ENCODE results near the gene ZNF22. TPM values are rescaled to one million over a fixed set of nuclear protein-coding genes. Genes with fewer than 3 reads are reported as not detected.

Gene ZNF22
- total RNA-seq, 1 donor from 2014 or later: 12.9 TPM

DNA sequence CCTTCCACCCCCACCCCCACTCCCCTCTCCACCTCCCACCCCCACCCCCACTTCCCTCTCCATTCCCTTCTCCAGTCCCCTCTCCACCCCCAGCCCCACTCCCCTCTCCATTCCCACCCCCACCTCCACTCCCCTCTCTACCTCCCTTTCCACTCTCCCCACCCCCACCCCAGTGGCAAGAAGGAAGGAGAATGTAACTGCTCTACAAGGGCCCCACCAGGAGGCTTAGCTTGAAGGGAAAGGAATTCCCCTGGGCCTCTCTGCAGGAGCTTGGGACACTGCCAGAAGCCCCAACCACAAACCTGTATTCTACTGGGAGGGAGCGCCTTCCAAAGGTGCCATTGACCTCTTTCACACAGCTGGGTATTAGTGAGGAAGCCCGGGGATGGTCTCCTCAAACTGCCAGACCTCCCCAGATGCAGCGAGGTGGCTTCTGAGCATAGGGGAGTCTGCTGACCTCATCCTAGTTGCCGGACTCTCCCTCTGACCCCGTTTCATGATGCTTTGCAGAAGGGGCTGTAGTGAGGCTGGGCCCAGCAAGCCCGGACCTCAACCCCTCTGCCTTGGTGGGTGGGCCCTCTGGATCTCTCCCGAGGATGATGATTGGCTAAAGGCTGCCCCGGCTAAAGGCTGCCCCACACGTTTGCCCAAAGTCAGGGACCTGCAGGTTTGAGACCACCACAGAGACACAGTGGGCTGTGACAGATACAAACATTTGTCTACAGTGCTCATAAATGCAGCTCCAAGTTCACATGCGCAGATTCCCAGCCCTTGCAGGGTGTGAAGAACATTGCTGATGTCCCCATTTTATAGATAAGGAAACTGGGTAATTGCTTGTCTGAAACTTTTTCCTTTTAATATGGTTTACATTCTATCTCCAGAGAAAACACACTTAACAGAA lies 25.0 kb upstream of the ZNF22 start:
- DNase-seq (ENCODE audit: low spot score) (no peak), ATAC-seq (no peak)

DNA sequence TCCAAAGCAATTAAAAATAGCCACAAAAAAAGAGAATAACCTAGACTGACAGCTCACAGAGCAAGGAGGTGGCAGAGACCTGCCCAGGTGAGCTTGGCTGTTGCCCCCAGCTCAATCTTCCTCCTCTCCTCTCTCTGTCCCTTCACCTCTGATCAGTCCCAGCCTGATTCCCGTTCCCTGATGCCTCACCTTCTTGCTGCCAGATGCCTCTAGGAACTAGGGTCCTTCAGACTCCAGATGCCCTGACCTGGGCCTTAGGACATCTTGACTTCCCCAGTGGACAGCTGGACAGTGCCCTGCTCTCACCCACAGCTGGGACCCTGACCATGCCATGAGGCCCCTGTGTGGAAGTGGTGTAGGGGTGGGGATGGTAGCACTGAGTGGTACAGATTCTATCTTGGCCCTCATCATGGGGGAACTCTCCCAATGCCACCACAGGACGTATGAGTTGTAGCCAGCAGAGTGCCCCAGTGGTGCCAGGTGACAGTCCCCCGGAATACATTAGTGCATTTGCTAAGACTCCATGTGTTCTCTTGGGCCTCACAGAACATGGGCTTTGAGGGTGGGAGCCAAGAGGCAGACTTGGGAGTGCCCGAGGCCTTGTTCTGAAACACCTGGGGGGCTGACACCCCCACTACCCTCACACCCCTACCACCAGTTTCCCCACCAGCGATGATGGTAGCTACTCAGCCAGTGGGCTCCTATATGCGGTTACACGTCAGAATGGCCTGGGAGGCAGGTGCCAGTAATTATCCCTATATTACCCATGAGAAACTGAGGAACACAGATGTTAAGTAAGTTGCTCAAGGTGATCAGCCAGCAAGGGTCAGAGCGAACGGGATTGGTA lies 24.1 kb upstream of the ZNF22 start:
- ATAC-seq: no peak
- no peak for DNase-seq (ENCODE audit: low spot score)

DNA sequence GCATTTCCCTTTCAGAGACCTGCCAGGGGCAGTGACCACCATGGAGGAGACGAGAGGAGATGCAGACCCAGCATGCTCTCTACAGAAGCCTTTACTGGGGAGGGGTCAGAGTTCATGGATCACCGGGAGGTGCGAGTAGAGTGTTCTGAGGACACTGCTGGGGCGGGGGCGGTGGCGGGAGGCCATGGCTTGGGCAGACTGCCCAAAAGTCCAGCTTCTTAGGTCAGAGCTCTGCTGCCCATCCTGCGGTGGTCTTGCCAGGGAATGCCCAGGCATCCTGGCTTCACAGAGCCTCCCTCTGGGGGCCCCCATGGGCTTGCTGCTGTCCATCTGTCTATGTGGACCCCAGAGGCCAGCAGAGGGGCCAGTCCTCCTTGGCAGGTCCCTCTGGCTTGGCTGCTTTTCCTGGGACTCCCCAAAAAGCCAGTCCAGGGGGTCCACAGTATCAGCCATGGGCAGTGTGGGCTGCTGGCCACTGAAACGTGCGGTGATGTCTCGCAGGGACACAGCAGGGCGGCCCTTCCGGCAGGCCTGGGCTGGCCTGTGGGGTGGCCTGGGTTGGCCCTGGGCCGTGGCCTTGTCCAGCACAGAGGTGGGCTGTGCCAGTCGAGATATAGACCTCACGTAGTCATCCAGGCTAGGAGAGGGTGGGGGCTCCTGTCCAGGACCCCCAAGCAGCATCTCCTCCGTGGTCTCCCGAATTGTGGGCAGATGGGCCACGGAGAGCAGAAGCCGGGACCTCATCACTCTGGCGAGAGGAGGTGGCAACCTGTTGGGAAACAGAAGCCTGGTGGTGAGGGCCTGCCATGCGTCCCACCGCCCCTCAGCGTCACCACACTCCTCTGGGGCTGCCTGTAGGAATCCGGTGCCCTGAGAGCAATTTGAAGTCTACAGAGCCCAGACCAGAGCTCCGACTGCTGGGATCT lies 23.2 kb upstream of the ZNF22 start:
- DNase-seq (ENCODE audit: low spot score): no peak
- peak; percentile 22 for ATAC-seq

DNA sequence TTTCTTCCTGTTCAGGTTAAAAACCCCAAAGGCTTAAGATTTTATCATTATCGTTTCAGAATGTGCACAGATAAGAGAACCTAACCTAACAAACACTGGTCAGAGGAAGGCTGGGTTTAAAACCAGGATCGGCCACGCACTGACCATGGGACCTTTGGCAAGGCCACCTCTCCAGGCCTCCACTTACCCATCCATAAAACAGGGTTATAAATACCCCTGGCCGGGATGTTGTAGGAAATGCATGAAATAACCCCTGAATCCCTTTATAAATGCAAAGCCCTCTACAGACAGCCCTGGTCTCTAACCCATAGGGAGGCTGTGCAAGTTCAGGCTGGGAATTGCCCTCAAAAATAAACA lies 22.5 kb upstream of the ZNF22 start:
- DNase-seq (ENCODE audit: low spot score) (no peak), ATAC-seq (peak; percentile 2)

DNA sequence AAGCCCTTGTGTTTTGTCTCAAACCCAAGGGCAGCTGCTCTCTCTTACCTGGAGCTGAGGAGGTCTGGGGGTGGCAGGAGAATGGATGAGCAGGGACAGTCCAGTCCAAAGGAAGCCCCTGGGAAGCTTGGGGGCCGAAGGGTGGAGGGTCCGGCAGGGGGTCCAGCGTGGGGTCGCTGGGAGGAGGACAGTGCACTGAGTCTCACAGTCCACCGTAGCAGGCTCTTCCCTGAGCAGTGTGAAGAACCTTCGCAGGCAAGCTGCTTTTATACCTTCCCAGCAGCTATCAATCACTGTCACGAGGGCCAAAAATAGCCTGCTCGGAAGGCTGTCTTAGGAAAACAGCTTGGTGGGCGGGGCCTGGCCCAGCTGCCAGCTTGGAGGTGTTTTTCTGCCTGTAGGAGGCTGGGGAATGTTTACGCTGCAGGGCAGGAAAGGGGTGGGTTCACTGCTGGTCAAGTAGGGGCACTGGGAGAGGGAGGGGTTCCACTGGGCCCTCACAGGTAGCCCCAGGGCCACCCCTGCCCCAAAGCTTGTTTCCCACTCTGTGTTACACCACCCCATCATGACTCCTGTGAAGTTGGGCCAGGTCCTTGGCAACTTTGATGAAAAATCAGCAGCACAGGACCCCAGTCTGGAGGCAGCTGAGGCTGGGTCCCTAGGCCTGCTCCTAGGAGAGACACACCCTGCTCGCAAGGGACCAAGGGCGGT lies 22.0 kb upstream of the ZNF22 start, which contains the start of gene DEPP1:
DEPP1 (minus strand) TSS at position 240 of the 711 bp plus-strand sequence. CDS start 779 bp downstream, outside the sequence.
- DNase-seq (ENCODE audit: low spot score) (peak; percentile 95), ATAC-seq (peak; percentile 64)

DNA sequence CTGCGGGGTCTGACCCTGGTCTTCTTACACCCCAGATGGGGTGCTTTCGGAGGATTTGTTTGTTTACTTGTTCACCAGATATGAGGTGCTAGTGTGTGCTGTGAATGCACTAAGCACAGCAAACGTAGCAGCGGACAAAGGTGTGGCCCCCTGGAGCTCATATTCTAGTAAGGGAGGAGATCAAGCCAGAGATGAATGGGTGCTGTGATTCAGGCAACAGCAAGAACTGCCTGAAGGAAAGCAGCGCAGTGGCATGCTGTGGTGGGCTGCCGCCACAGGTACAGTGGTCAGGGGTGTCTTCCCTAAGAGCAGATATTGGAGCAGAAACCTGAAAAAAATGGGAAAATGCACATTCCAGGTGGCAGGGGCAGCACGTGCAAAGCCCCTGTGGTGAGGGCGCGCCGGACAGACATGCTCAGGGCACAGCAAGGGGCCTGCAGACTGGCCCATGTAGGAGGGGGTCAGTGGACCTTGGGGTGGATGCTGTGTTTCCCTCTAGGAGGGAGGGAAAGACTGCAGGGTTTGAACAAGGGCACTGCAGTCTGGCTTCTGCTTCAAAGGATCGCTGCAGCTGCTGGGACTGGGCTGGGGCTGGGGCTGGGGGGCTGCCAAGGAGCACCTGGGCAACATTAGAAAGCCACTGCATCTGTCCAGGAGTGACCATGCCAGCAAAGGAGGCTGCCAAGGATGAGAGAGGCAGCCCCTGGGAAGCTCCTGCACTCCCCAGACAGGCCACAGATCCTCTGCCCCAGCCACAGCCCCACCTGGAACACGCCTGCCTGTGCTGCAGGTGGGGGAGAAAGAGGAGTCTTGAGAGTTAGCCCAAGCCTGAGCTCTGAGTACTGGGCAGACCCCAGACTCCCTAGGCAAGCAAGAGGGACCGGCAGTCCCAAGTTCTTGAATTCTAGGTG lies 21.2 kb upstream of the ZNF22 start:
- ATAC-seq: no peak
- no peak for DNase-seq (ENCODE audit: low spot score)

DNA sequence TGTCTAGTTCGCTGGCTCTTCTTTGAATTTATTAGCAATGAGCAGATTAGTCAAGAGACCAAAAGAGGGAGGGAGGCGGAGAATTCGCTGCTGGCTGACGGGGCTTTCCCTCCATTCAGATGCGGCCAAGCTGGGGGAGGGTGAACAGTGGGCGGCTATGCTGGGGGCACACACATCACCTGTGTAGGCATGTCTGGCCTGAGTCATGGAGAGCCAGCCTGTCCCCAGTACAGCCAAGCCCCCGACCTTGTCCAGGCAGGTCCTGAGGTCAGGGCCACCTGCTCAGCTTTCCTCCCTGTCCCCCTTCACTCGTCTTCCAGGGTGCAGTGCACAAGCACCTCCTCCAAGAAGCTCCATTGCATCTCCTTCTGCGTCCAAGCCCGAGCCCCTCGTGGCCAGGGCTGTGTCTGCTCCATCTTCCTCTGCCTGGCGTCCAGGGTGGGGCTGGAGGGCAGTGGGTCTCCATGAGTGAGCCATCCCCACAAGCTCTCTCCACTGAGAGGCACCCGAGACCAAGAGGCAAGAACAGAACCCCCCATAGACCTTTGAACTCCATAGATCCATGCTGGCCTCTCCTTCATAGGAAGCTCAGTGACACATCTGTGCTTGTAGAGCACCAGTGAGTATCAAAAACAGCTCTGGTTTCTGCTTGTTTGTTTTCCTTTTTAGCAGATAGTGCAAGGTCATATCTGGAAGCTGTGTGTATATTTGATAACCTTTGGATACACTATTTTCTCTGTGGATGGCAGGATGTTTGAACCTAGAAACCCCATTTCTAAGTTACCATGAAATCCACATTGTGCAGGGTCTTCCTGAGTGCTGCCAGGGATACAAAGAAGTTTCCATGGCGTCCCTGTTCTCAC lies 20.2 kb upstream of the ZNF22 start:
- ATAC-seq (peak; percentile 49), DNase-seq (ENCODE audit: low spot score) (no peak)

DNA sequence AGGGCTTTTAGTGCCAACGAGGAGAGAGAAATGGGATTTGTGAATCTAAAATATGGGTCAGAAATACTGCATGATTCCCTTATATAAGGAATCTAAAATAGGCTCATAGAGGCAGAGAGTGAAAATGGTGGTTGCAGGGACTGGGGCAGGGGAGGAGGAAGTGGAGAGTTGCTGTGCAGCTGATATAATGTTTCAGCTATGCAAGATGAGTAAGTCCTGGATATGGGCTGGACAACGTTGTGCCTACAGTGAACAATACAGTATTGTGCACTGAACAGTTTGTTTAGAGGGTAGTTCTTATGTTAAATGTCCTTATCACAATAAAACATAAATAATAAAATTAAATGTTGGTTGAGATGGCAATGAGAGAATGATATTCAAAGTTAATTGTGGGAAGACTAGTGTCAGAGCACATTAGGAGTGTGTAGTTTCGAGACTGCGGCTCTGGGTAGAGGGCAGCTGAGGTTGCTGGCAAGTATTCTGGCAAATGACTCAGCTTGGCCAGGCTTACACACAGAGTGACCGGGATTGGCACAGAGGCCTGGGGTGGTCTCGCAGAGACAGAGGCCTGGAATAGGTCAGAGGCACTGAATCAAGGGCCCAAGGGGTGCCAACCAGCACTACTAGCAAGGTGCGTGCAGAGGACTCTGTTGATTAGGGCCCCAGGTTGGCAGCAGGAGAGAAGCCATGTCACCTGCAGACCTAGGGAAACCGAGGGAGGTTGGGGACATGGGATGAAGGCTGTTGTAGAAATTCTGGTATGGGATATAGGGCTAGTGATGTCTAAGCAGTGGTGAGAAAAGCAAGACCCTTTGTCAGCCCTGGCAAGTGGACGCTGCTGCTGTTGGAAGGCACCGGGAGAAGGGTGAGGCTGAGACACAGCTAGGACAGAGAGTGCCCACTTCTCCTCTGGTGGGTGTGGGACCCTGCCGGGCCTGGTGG lies 19.3 kb upstream of the ZNF22 start:
- no peak for DNase-seq (ENCODE audit: low spot score)
- ATAC-seq: peak; percentile 33

DNA sequence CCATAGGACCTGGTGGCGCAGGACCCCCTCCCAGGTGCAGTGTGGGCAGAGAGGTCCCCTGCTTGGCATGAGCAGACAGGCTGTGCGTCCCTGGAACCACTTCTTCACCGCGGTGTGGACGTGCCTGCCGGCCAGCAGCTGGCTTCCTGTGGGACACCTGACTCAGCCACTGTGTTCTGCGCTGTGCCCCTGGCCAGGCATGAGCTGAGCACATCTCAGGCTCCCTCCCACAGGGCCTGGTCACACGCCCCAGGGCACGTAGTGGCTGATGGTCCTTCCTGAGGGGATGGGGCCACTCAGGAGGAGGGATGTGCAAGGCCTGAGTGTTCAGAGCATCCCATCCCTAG lies 18.6 kb upstream of the ZNF22 start:
- no peak for ATAC-seq
- DNase-seq (ENCODE audit: low spot score): no peak

DNA sequence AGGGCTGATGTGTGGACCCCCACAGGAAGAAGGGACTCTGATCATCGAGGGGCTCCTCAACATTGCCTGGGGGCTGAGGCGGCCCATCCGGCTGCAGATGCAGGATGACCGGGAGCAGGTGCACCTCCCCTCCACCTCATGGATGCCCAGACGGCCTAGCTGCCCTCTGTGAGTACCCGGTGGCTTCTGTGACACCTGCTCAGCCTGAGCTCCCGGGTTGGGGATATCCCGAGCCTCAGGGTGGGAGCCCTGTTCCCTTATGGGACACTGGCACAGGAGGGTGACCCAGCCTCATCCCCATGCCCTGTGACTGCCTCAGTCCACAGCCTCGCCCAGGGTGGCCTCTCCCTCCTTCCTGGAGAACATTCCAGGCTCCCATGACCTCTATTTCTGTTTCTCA lies 18.2 kb upstream of the ZNF22 start:
- ATAC-seq (no peak), DNase-seq (ENCODE audit: low spot score) (peak; percentile 27)

DNA sequence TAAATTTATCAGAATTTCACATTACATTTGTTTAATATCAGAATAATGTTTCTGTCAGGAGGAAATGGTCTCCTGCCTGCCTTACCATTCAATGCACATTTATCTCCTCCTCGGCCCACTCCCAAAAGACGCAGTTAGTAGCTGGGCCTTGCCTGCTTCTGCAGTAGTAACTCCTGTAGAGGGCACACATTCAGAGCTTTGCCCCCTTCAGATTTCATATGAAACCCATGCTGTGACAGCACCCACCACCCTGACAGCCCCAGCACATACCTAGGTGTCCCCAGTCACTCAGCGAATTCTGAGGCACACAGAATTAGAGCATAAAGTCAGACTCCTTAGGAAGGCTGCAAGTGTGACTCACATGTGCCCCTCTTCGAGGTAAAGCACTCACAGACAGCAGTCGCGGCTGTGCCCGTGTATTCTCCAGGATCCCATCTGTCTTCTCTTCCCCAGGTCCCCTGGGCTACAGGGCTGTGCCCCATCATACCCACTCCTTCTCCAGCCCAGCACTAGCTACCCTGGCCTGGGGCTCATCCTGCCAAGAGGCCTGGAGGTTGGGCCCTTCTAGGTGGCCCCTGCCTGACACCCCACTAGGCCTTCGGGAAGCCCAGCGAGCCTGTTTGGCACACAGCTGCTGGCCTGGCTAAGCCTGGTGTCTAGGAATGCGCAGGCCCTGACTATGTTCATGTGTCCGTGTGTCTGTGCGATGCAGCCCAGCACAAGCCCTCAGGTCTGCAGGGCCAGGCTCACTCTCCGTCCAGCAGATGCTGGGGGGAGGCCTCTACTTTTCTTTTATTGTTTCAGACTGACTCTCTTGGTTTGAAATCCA lies 17.4 kb upstream of the ZNF22 start:
- peak; percentile 38 for DNase-seq (ENCODE audit: low spot score)
- ATAC-seq: no peak

DNA sequence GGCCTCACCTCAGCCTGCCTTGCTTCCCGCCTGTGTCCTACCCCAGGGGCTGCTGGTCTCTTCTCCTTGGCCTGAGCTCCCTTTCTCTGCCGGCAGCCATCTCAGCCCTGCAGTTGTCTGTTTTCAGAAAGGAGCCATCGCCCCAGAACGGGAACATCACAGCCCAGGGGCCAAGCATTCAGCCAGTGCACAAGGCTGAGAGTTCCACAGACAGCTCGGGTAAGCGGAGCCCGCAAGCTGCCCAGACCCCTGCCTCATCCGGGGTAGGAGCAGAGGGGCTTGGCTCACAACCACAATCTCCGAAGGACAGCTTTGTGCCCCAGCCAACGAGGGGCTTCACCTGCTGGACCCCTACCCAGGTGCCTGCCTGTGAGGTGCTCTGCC lies 16.8 kb upstream of the ZNF22 start:
- ATAC-seq (no peak), DNase-seq (ENCODE audit: low spot score) (no peak)

DNA sequence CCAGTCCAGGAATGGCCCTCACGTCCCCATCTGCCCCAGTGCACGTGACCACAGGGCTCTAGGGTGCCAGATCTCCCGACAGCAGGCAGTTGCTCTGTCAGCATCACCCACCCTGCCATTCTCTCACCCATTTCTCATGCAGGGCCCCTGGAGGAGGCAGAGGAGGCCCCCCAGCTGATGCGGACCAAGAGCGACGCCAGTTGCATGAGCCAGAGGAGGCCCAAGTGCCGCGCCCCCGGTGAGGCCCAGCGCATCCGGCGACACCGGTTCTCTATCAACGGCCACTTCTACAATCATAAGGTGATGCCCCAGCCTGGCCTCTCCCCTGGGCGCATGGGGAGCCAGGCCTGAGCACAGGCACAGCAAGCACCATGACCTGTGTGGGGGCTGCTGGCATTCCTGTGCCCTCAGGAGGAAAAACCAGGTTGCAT lies 16.0 kb upstream of the ZNF22 start:
- ATAC-seq: no peak

DNA sequence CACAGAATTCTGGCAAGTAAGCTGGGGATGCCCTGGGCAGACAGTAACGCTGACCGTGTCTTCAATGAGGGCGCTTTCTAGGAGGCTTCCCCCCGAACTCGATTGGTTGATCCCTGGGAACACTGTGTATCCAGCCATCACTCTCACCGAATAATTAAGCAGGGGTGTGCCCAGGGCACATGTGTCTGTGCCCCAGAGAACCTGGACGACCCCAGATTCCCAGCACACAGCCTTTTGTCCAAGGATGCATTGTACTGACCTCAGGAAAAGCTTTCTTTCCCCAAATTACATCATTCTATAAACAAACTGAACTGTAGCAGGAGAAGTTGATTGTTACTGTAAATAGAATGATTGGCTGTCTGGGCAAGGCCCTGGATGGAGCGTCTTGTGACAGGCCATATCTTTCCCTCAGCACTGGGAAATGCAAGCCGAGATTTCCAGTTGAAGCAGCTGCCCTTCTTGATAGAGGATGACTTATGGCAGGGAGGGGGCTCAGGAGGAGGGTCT lies 15.5 kb upstream of the ZNF22 start:
- ATAC-seq: no peak
- DNase-seq (ENCODE audit: low spot score): no peak

More for the DNA sequence above, 16.0 kb upstream of the ZNF22 start:
- DNase-seq (ENCODE audit: low spot score): peak; percentile 41

DNA sequence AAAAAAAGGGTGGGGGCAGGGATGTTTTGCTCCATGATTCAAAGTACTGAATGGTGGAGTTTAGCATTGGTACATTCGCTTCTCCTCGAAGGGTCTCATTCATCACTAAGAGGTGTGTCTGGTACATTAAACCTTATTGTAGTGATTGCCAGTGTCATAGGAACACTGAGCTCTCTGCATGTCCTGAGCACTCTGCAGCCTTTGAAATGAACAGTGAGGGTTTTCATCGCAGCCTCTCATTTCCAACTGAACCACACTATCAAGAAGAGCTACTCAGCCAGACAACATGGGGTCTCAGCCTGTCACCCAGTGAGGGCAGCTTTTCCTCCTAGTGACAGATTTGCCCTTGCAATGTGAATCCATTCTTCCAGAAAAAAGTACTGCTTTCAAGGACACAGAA lies 14.5 kb upstream of the ZNF22 start:
- no peak for DNase-seq (ENCODE audit: low spot score)
- ATAC-seq: no peak

DNA sequence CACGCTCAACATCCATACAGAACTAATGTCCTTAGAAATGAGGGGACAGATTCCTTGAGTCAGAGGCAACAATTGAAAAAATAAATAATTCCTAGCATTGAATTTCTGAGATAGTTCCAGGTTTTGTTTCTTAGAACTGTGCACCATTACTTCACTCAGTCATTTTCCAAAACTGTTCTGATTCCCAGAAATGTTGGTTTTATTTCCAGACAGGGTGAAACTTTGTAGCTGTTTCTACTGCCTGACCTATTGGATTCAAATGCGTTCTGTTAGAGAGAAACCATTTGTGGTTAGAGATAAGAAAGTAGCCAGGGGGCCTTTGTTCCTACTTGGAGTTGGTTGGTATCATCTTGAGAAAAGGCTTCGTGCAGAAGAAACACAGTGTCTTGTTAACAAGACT lies 14.1 kb upstream of the ZNF22 start:
- no peak for ATAC-seq

More for the DNA sequence above, 14.1 kb upstream of the ZNF22 start:
- DNase-seq (ENCODE audit: low spot score): no peak
